ENCODE data around the gene TRIP4.

DNA sequence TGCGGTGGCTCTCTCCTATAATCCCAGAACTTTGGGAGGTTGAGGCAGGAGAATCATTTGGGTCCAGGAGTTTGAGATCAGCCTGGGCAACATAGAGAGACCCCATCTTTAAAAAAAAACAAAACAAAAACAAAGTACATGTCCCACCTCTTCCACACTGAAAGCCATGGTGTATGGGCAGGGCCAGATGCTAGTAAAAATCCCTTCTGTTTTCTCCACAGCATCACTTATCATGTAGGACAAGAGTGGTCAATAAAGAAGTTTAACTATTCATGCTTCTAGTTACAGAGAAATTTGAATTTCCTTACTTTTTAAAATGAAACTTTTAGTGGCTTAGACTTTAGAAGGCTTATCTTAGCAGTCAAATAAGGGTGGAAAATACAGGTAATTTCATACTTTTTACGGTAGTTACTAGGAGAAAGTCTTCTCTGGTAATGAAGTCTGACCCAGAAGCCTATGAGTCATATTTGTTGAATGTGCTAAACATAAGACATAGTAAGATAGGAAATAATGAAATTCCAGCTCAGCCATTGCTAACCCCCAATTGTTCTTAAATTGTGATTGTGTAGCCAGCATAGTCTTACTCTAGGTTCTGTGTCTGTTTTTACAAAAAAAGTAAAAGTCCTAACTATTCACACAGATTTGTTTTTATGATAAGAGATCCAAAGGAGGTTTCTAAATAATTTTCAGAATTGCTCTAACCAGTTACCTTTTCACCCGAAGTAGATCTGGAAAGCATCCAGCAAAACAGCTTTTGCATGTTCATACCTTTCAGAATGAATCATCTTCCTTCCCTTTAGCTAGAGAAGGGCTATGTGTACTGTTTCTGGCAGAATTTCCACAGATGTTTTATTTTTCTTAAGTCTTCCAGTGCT is 56.3 kb downstream of the TRIP4 start:
- no peak for TF ChIP-seq EZH2 (IDR thresholded peaks at IDR 0.05; ENCODE audit: low read length, unreplicated experiment)
- TF ChIP-seq, protein P1, sequence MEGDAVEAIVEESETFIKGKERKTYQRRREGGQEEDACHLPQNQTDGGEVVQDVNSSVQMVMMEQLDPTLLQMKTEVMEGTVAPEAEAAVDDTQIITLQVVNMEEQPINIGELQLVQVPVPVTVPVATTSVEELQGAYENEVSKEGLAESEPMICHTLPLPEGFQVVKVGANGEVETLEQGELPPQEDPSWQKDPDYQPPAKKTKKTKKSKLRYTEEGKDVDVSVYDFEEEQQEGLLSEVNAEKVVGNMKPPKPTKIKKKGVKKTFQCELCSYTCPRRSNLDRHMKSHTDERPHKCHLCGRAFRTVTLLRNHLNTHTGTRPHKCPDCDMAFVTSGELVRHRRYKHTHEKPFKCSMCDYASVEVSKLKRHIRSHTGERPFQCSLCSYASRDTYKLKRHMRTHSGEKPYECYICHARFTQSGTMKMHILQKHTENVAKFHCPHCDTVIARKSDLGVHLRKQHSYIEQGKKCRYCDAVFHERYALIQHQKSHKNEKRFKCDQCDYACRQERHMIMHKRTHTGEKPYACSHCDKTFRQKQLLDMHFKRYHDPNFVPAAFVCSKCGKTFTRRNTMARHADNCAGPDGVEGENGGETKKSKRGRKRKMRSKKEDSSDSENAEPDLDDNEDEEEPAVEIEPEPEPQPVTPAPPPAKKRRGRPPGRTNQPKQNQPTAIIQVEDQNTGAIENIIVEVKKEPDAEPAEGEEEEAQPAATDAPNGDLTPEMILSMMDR (conservative IDR thresholded peaks at IDR 0.05; ENCODE audit: low read depth, low read length): no peak
- TF ChIP-seq EZH2phosphoT487 (IDR thresholded peaks at IDR 0.05; ENCODE audit: borderline replicate concordance, low read length): no peak
